Common myeloid progenitor, CD34-positive (primary cell): ENCODE measurements around the gene DHX29. TPM values are rescaled to one million over a fixed set of nuclear protein-coding genes. Genes with fewer than 3 reads are reported as not detected.
A peak's percentile ranks its signal among the peaks of the same experiment; 100 is the strongest.

Experiments used
- CTCF ChIA-PET: fragments of 350-600 bp; sonication (Branson Sonifier 250); formaldehyde crosslinking; loops from one replicate; lab custom pipeline; 2021; ENCODE audit warnings: antibody characterized with exemption; lab: Charles Lee
- POLR2A ChIA-PET: fragments of 350-600 bp; sonication (Branson Sonifier 250); formaldehyde crosslinking; loops from one replicate; lab custom pipeline; 2021; ENCODE audit warnings: antibody characterized with exemption; lab: Charles Lee
- DNase-seq, 3 donors: peaks; one replicate each; pipeline versions ENCODE4 v3.0.0 to v3.0.0-alpha.2; 2013
- H3K27ac ChIP-seq, 2 experiments: 1 replicate in 1 of 2; 2 replicates in 1 of 2; pipeline ENCODE4 v1.7.0; 2013; ENCODE audit warnings: inconsistent platforms in 2 of 2, low read length in 2 of 2, mild to moderate bottlenecking in 2 of 2, low read depth in 1 of 2, moderate library complexity in 1 of 2; ENCODE audit not compliant: severe bottlenecking in 2 of 2, insufficient read depth in 1 of 2, poor library complexity in 1 of 2
- H3K27me3 ChIP-seq, 5 experiments: replicated peaks in 2 of 5; 1 replicate in 3 of 5; 2 replicates in 2 of 5; pipeline versions ENCODE4 v1.6.1 to v1.7.0; 2013; ENCODE audit warnings: low read length in 4 of 5, mild to moderate bottlenecking in 2 of 5, moderate library complexity in 2 of 5, inconsistent platforms in 1 of 5; ENCODE audit not compliant: insufficient read depth in 5 of 5, control insufficient read depth in 4 of 5
- H3K36me3 ChIP-seq, 4 experiments: 1 replicate in 2 of 4; 2 replicates in 2 of 4; pipeline versions ENCODE4 v1.6.1 to v1.7.0; 2013; ENCODE audit warnings: low read length in 3 of 4, control low read depth in 1 of 4, mild to moderate bottlenecking in 1 of 4; ENCODE audit not compliant: control insufficient read depth in 4 of 4, insufficient read depth in 4 of 4
- H3K4me1 ChIP-seq, 4 experiments: 1 replicate in 3 of 4; 2 replicates in 1 of 4; pipeline versions ENCODE4 v1.6.1 to v1.7.1; 2013; ENCODE audit warnings: low read length in 3 of 4, mild to moderate bottlenecking in 3 of 4, control low read depth in 1 of 4, inconsistent platforms in 1 of 4, moderate library complexity in 1 of 4; ENCODE audit not compliant: control insufficient read depth in 4 of 4, insufficient read depth in 4 of 4; ENCODE audit errors: control extremely low read depth in 1 of 4
- H3K4me3 ChIP-seq, 7 experiments: 1 replicate in 4 of 7; 2 replicates in 3 of 7; pipeline versions ENCODE4 v1.5.1 to v1.7.0; 2013; ENCODE audit warnings: mild to moderate bottlenecking in 7 of 7, low read length in 6 of 7, moderate library complexity in 6 of 7, inconsistent platforms in 2 of 7, low read depth in 2 of 7, control low read depth in 1 of 7; ENCODE audit not compliant: insufficient read depth in 4 of 7, control insufficient read depth in 1 of 7; ENCODE audit errors: extremely low read depth in 1 of 7
- H3K9me3 ChIP-seq, 5 experiments: 1 replicate in 4 of 5; 2 replicates in 1 of 5; pipeline versions ENCODE4 v1.6.1 to v1.7.1; 2013; ENCODE audit warnings: low read length in 4 of 5, mild to moderate bottlenecking in 2 of 5, inconsistent platforms in 1 of 5, low read depth in 1 of 5, moderate library complexity in 1 of 5; ENCODE audit not compliant: control insufficient read depth in 4 of 5, insufficient read depth in 2 of 5; ENCODE audit errors: control extremely low read depth in 1 of 5
- WGBS: methylation state at CpG from one replicate; pipeline ENCODE4 v1.1.5; 2013; ENCODE audit not compliant: insufficient coverage; 5-methylcytosine and 5-hydroxymethylcytosine counted together
- polyA plus RNA-seq: library from polyadenylated mRNA; unstranded; fragments of 120-200 nt; gene quantifications from one replicate; pipeline ENCODE4 v1.2.1, GENCODE V29; 2013

DHX29 gene
- polyA plus RNA-seq: 19.6 TPM

GRCh38 chr5:55307383-55308253 is at the start of gene DHX29, which contains the start of gene MTREX:
Gene DHX29, minus strand, starts transcription at chr5:55307694. Its CDS starts 121 bp downstream, at chr5:55307573.
Gene MTREX, plus strand, starts transcription at chr5:55307989. Its CDS starts 25 bp downstream, at chr5:55308014.
- Histone ChIP-seq H3K36me3 (peaks cover 0 to 14% (median under 1%) of the 10 kb centered on the region in 4 experiments), H3K9me3 (peaks cover 0 to 2% (median 0%) of the 10 kb centered on the region in 5 experiments), H3K4me3 (peak within 1 kb of the TSS; percentile 60 to 99 (median 95)), H3K27ac (peak within 1 kb of the TSS; percentile 93 to 97), H3K4me1 (peaks cover 28 to 55% (median 41%) of the 10 kb centered on the region in 4 experiments), H3K27me3 (no peaks in the 10 kb centered on the region)
- WGBS: under 1% methylated on average over 59 of the region's 62 CpGs
- ChIA-PET POLR2A (interaction anchor here (0.9 kb wide), 1 partner anchor 12 kb away, joined by 7 read pairs; no protein-coding TSS in a partner anchor), CTCF (interaction anchor here (1.0 to 2.0 kb wide), 5 partner anchors 9 to 136 kb away, joined by 3 to 8 read pairs (median 3); no protein-coding TSS in a partner anchor)
- peak; percentile 87 to 94 (median 94) for DNase-seq

GRCh38 chr5:55356896-55357295 is 49.4 kb upstream of the DHX29 start:
- H3K36me3 ChIP-seq: peaks cover 26 to 83% (median 55%) of the 10 kb centered on the region in 4 experiments
- DNase-seq: no peak
- ChIA-PET POLR2A (no interaction called here), CTCF (no interaction called here)
- H3K9me3 ChIP-seq: peaks cover 0 to 3% (median 0%) of the 10 kb centered on the region in 5 experiments
- no peak overlapping the region for H3K4me3 ChIP-seq
- no peaks in the 10 kb centered on the region for H3K27me3 ChIP-seq
- 100% methylated on average over 4 of the region's 4 CpGs for WGBS
- no peak overlapping the region for H3K27ac ChIP-seq
- no peaks in the 10 kb centered on the region for H3K4me1 ChIP-seq

- H3K27ac ChIP-seq: no peak overlapping the region
- no CpG with 5 or more reads among the region's 1 CpG for WGBS
- no peak for DNase-seq
- no peaks in the 10 kb centered on the region for H3K27me3 ChIP-seq
- H3K4me3 ChIP-seq: no peak overlapping the region
- peaks cover 24 to 76% (median 59%) of the 10 kb centered on the region in 4 experiments for H3K36me3 ChIP-seq
- ChIA-PET POLR2A (no interaction called here), CTCF (no interaction called here)
- H3K9me3 ChIP-seq: peaks cover 0 to 4% (median 0%) of the 10 kb centered on the region in 5 experiments
- H3K4me1 ChIP-seq: no peaks in the 10 kb centered on the region
These were observed 43.3 kb upstream of the DHX29 start for GRCh38 chr5:55350754-55351153.

GRCh38 chr5:55347786-55348185 is 40.3 kb upstream of the DHX29 start:
- ChIA-PET CTCF (no interaction called here), POLR2A (no interaction called here)
- no peaks in the 10 kb centered on the region for H3K27me3 ChIP-seq
- H3K9me3 ChIP-seq: peaks cover 0 to 5% (median 0%) of the 10 kb centered on the region in 5 experiments
- H3K4me3 ChIP-seq: no peak overlapping the region
- WGBS: 100% methylated on average over 1 of the region's 3 CpGs
- no peaks in the 10 kb centered on the region for H3K4me1 ChIP-seq
- H3K36me3 ChIP-seq: peaks cover 26 to 64% (median 44%) of the 10 kb centered on the region in 4 experiments
- DNase-seq: no peak
- H3K27ac ChIP-seq: no peak overlapping the region

- Histone ChIP-seq H3K36me3 (peaks cover 31 to 67% (median 48%) of the 10 kb centered on the region in 4 experiments), H3K27me3 (no peaks in the 10 kb centered on the region), H3K4me1 (no peaks in the 10 kb centered on the region), H3K4me3 (no peak overlapping the region), H3K9me3 (peaks cover 0 to 5% (median 0%) of the 10 kb centered on the region in 5 experiments), H3K27ac (no peak overlapping the region)
- DNase-seq: no peak
- CTCF ChIA-PET: interaction anchor here (0.6 to 1.1 kb wide), 2 partner anchors 347 to 1271 kb away, joined by 3 to 4 read pairs; no protein-coding TSS in a partner anchor
- POLR2A ChIA-PET: no interaction called here
- WGBS: 97% methylated on average over 3 of the region's 4 CpGs
These were observed 37.8 kb upstream of the DHX29 start for GRCh38 chr5:55345327-55345726.

- Histone ChIP-seq H3K36me3 (peaks cover 31 to 62% (median 47%) of the 10 kb centered on the region in 4 experiments), H3K9me3 (peaks cover 0 to 5% (median 0%) of the 10 kb centered on the region in 5 experiments), H3K27ac (peak overlapping the region in 1 of 2 experiments; percentile 27), H3K27me3 (no peaks in the 10 kb centered on the region), H3K4me3 (no peak overlapping the region), H3K4me1 (no peaks in the 10 kb centered on the region)
- no CpG with 5 or more reads among the region's 2 CpGs for WGBS
- POLR2A ChIA-PET: no interaction called here
- CTCF ChIA-PET: interaction anchor here (1.0 to 1.5 kb wide), 2 partner anchors 9 to 347 kb away, joined by 3 to 8 read pairs; no protein-coding TSS in a partner anchor
- peak; percentile 62 to 84 (median 76) for DNase-seq
These were observed 37.0 kb upstream of the DHX29 start for GRCh38 chr5:55344392-55344992.
